ACC112 (cell line): ENCODE results near the gene ITPR2.

Experiments used
- H2AFZ ChIP-seq: fragments of 200-600 bp; sonication (generic); one replicate; pipeline ENCODE4 v1.6.0; 2017; ENCODE audit warnings: antibody characterized with exemption, low read length; ENCODE audit not compliant: unreplicated experiment
- H3K27ac ChIP-seq: fragments of 200-600 bp; sonication (generic); 2 replicates; pipeline ENCODE4 v1.5.1; 2014; ENCODE audit warnings: low read depth, mild to moderate bottlenecking, antibody characterized with exemption, low read length, moderate library complexity
- H3K27me3 ChIP-seq: fragments of 200-600 bp; sonication (generic); 2 replicates; pipeline ENCODE4 v1.6.1; 2014; ENCODE audit warnings: mild to moderate bottlenecking, antibody characterized with exemption, low read length, moderate library complexity, mixed read lengths; ENCODE audit not compliant: insufficient read depth
- H3K36me3 ChIP-seq: fragments of 200-600 bp; sonication (generic); 2 replicates; pipeline ENCODE4 v1.6.1; 2016; ENCODE audit warnings: mild to moderate bottlenecking, antibody characterized with exemption, low read length, moderate library complexity, mixed read lengths; ENCODE audit not compliant: insufficient read depth
- H3K4me1 ChIP-seq: fragments of 200-600 bp; sonication (generic); one replicate; pipeline ENCODE4 v1.6.1; 2016; ENCODE audit warnings: low read length, mixed read lengths; ENCODE audit not compliant: insufficient read depth, unreplicated experiment, control insufficient read depth
- H3K4me3 ChIP-seq: fragments of 200-600 bp; sonication (generic); 2 replicates; pipeline ENCODE4 v1.5.1; 2014; ENCODE audit warnings: mild to moderate bottlenecking, low read depth, low read length
- H3K79me2 ChIP-seq: fragments of 200-600 bp; sonication (generic); one replicate; pipeline ENCODE4 v1.6.0; 2016; ENCODE audit warnings: low read length; ENCODE audit not compliant: control insufficient read depth, unreplicated experiment, insufficient read depth

The ITPR2 gene

GRCh38 chr12:26546535-26547314, 286.3 kb downstream of the ITPR2 start:
- H2AFZ ChIP-seq: no peak overlapping the region
- H3K27me3 ChIP-seq: no peaks in the 10 kb centered on the region
- no peaks in the 10 kb centered on the region for H3K36me3 ChIP-seq
- H3K4me1 ChIP-seq: no peaks in the 10 kb centered on the region
- H3K27ac ChIP-seq: no peak overlapping the region
- H3K79me2 ChIP-seq: no peaks in the 10 kb centered on the region
- H3K4me3 ChIP-seq: no peak overlapping the region

- Histone ChIP-seq H3K27me3 (no peaks in the 10 kb centered on the region), H3K36me3 (no peaks in the 10 kb centered on the region), H3K4me1 (no peaks in the 10 kb centered on the region), H3K27ac (no peak overlapping the region), H3K79me2 (no peaks in the 10 kb centered on the region), H3K4me3 (no peak overlapping the region), H2AFZ (no peak overlapping the region)
Measured at GRCh38 chr12:26539131-26539530, 293.9 kb downstream of the ITPR2 start.

- no peaks in the 10 kb centered on the region for H3K36me3 ChIP-seq
- H3K27ac ChIP-seq: no peak overlapping the region
- no peaks in the 10 kb centered on the region for H3K79me2 ChIP-seq
- H3K27me3 ChIP-seq: no peaks in the 10 kb centered on the region
- H3K4me3 ChIP-seq: no peak overlapping the region
- H2AFZ ChIP-seq: no peak overlapping the region
- no peaks in the 10 kb centered on the region for H3K4me1 ChIP-seq
Measured at GRCh38 chr12:26537651-26538050, 295.3 kb downstream of the ITPR2 start.

DNA sequence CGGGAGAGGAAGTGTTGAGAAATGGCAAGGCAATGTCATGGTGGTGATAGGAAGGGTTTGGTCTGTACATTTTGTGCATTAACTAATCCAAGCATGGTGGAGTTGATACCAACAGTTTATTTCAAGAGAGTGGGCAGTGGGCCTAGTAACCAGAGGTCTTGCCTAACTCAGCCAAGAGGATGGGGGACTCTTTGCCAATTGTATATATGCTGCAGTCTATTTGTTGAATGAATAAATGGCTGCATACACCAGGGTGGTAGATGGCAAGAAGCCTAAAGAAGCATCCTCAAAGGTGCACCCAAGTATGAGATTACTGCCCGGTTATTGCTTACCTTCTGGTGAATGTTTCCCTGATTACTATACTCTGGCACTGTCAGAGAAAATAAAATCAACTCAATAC, 295.9 kb downstream of the ITPR2 start:
- Histone ChIP-seq H3K27ac (no peak overlapping the region), H3K79me2 (no peaks in the 10 kb centered on the region), H3K4me1 (no peaks in the 10 kb centered on the region), H3K27me3 (no peaks in the 10 kb centered on the region), H3K36me3 (no peaks in the 10 kb centered on the region), H2AFZ (no peak overlapping the region), H3K4me3 (no peak overlapping the region)

DNA sequence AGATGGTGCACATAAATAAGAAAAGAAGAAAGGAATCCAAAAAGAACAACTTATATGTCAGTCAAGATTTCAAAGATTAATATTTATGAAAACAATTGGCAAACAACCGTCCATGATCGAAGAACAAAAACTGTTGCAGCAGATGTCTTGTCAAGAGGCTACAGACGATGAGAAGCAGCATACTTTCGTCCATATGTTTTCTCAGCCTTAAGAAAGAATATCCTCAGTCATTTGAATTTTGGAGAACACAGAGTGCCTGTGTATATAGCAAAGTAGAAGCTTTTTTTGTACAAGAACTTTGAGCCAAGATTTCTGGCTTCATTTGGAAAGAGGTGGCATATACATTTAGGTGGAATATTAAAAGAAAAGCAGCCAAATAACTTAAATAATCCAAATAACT, 297.2 kb downstream of the ITPR2 start:
- Histone ChIP-seq H3K27me3 (no peaks in the 10 kb centered on the region), H2AFZ (no peak overlapping the region), H3K36me3 (no peaks in the 10 kb centered on the region), H3K4me1 (no peaks in the 10 kb centered on the region), H3K4me3 (no peak overlapping the region), H3K27ac (no peak overlapping the region), H3K79me2 (no peaks in the 10 kb centered on the region)

DNA sequence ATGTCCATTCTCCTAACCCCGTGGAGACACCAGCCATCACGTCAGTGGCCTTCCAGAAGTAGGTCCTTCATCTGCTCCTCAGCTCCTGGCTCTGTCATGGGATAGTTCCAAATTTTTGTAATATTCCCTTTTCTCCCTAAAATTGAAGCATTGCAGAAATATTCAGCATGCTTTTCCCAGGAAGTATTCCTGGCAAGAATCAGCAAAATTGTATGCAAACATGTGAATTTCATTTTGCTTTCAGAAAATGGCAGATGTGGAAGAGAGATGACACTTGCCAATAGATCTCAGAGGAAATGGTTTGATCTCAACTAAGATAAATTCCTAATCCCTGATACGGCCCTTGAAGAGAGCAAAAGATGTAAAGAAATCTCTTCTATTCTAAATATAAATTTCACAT, 298.9 kb downstream of the ITPR2 start:
- Histone ChIP-seq H3K36me3 (no peaks in the 10 kb centered on the region), H2AFZ (no peak overlapping the region), H3K27me3 (no peaks in the 10 kb centered on the region), H3K79me2 (no peaks in the 10 kb centered on the region), H3K27ac (no peak overlapping the region), H3K4me1 (no peaks in the 10 kb centered on the region), H3K4me3 (no peak overlapping the region)

DNA sequence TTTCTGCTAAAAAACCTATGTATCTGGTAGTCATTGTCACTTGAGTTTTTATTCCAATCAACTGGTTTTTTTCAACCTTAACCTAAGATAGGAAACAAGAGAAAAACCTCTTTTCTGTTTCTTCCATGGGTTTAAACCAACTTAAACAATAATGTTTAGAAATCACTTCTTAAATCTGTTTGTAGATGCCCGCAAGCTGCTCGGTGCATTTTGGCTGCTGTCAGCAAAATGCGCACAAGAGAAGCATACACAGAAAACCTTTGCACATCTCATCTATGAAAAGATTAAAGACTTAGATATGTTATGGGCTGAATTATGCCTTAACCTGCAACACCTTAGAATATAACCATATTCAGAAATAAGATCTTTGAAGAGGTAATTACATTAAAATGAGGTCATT, 299.8 kb downstream of the ITPR2 start:
- Histone ChIP-seq H3K27ac (no peak overlapping the region), H3K4me1 (no peaks in the 10 kb centered on the region), H3K79me2 (no peaks in the 10 kb centered on the region), H3K36me3 (no peaks in the 10 kb centered on the region), H2AFZ (no peak overlapping the region), H3K27me3 (no peaks in the 10 kb centered on the region), H3K4me3 (no peak overlapping the region)

DNA sequence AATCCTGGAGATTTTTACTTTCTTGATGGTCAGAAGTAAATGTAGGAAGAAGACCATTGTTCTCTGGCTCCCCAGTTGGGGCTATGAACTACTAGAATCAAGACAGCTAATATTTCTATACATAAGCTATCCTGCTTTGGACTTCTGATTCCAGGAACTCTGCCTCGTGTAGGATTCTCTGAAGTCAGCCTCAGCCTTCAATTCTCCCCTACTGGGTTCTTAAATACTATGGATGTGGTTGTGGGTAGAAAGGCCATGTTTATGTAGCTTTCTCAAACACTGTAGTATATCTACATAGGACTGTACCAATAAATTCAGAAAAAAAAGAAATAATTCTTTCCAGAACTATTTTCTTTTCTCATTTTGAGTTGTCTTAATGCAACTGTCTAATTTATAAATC, 302.5 kb downstream of the ITPR2 start:
- no peaks in the 10 kb centered on the region for H3K27me3 ChIP-seq
- H3K4me1 ChIP-seq: no peaks in the 10 kb centered on the region
- no peak overlapping the region for H3K27ac ChIP-seq
- H3K36me3 ChIP-seq: 0 out of 2 replicates have a peak, but pooled peaks cover 8% of the 10 kb centered on the region
- H2AFZ ChIP-seq: no peak overlapping the region
- H3K4me3 ChIP-seq: no peak overlapping the region
- no peaks in the 10 kb centered on the region for H3K79me2 ChIP-seq

- Histone ChIP-seq H3K4me3 (no peak overlapping the region), H3K27ac (no peak overlapping the region), H2AFZ (no peak overlapping the region), H3K27me3 (no peaks in the 10 kb centered on the region), H3K36me3 (0 out of 2 replicates have a peak, but pooled peaks cover 8% of the 10 kb centered on the region), H3K79me2 (no peaks in the 10 kb centered on the region), H3K4me1 (no peaks in the 10 kb centered on the region)
Measured at GRCh38 chr12:26528943-26529342, 304.1 kb downstream of the ITPR2 start.

GRCh38 chr12:26527682-26528081, 305.3 kb downstream of the ITPR2 start:
- H3K36me3 ChIP-seq: 0 out of 2 replicates have a peak, but pooled peaks cover 8% of the 10 kb centered on the region
- no peaks in the 10 kb centered on the region for H3K27me3 ChIP-seq
- no peak overlapping the region for H2AFZ ChIP-seq
- H3K4me3 ChIP-seq: no peak overlapping the region
- peaks cover 5% of the 10 kb centered on the region for H3K4me1 ChIP-seq
- H3K79me2 ChIP-seq: no peaks in the 10 kb centered on the region
- H3K27ac ChIP-seq: no peak overlapping the region

DNA sequence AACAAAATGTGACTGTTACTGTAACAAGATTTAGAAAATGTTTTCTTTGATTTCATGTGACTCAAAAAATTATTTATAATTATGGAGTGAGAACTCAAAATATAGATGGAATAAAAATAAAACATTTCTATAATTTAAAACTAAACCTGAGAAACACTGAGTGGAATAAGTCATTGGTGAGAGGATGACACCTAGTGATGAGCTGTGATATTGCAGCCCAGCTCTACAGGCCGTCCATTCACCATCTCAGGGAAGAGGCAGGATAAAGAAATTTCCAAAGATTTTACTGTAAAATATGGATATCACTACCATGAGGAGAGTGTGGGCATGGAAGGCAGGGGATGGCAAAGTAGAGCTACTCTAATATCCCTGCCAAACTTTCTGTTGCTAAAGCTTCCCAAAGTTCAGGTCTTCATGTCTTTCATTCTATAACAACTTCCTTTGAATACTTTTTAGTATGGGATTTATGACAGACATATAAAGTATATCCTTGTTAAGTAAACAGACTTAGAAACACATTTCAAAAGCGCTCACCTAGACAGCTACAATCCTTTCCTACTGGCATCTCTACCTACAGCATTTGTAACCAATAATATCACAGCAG, 308.0 kb downstream of the ITPR2 start:
- H3K36me3 ChIP-seq: 0 out of 2 replicates have a peak, but pooled peaks cover 8% of the 10 kb centered on the region
- no peak overlapping the region for H3K27ac ChIP-seq
- no peaks in the 10 kb centered on the region for H3K79me2 ChIP-seq
- peaks cover 5% of the 10 kb centered on the region for H3K4me1 ChIP-seq
- H3K4me3 ChIP-seq: no peak overlapping the region
- no peak overlapping the region for H2AFZ ChIP-seq
- no peaks in the 10 kb centered on the region for H3K27me3 ChIP-seq
